Endodermal cell (in vitro differentiated cells): ENCODE data around the gene PRRG3. TPM values are rescaled to one million over a fixed set of nuclear protein-coding genes. Genes with fewer than 3 reads are reported as not detected.

Experiments used
- DNase-seq: peaks from one replicate; pipeline ENCODE4 v3.0.0-alpha.2; 2017
- H3K27ac ChIP-seq: 2 replicates; pipeline ENCODE4 v1.5.1; 2013; ENCODE audit warnings: mild to moderate bottlenecking, low read depth, low read length, moderate library complexity
- H3K27me3 ChIP-seq: 2 replicates; pipeline ENCODE4 v1.6.1; 2013; ENCODE audit warnings: mild to moderate bottlenecking, low read length, moderate library complexity; ENCODE audit not compliant: insufficient read depth, control insufficient read depth, poor library complexity, severe bottlenecking
- H3K36me3 ChIP-seq: 2 replicates; pipeline ENCODE4 v1.7.0; 2013; ENCODE audit warnings: mild to moderate bottlenecking, low read length, moderate library complexity; ENCODE audit not compliant: control insufficient read depth, insufficient read depth
- H3K4me1 ChIP-seq: one replicate; pipeline ENCODE4 v1.7.0; 2013; ENCODE audit warnings: low read length; ENCODE audit not compliant: control insufficient read depth, insufficient read depth
- H3K4me3 ChIP-seq: 2 replicates; pipeline ENCODE4 v1.5.1; 2013; ENCODE audit warnings: mild to moderate bottlenecking, low read length, moderate library complexity
- H3K9ac ChIP-seq: 2 replicates; pipeline ENCODE4 v1.6.1; 2013; ENCODE audit warnings: mild to moderate bottlenecking, low read length, moderate library complexity; ENCODE audit not compliant: poor library complexity, severe bottlenecking; ENCODE audit errors: extremely low read depth
- H3K9me3 ChIP-seq: 2 replicates; pipeline ENCODE4 v1.6.1; 2013; ENCODE audit warnings: mild to moderate bottlenecking, low read length, moderate library complexity; ENCODE audit not compliant: control insufficient read depth
- H3K27ac Mint-ChIP-seq: 2 replicates; pipeline ENCODE4 v1.8.0; 2020; ENCODE audit warnings: mixed read lengths
- H3K27me3 Mint-ChIP-seq: 2 replicates; pipeline ENCODE4 v1.8.0; 2021; ENCODE audit warnings: mild to moderate bottlenecking, mixed read lengths; ENCODE audit not compliant: insufficient read depth
- H3K36me3 Mint-ChIP-seq: 2 replicates; pipeline ENCODE4 v1.8.0; 2020; ENCODE audit warnings: low read depth, mixed read lengths
- H3K4me1 Mint-ChIP-seq: 2 replicates; pipeline ENCODE4 v1.8.0; 2020; ENCODE audit warnings: mixed read lengths
- H3K4me3 Mint-ChIP-seq: 2 replicates; pipeline ENCODE4 v1.8.0; 2020; ENCODE audit warnings: mild to moderate bottlenecking, moderate library complexity, mixed read lengths
- H3K9me3 Mint-ChIP-seq: 2 replicates; pipeline ENCODE4 v1.8.0; 2020; ENCODE audit warnings: mild to moderate bottlenecking, mixed read lengths
- WGBS, 2 experiments: methylation state at CpG; one replicate each; pipeline versions ENCODE4 v1.1.5 to v1.1.7; 2013; ENCODE audit warnings: missing lambda C conversion rate in 2 of 2, mixed read lengths in 1 of 2; ENCODE audit not compliant: insufficient coverage in 1 of 2, insufficient read length in 1 of 2; 5-methylcytosine and 5-hydroxymethylcytosine counted together
- total RNA-seq, 2 donors: library from RNA; stranded (reverse); fragmentation: NEBNext Ultra II Directional in 1 of 2; extraction: Animal tissue kit (Norgen Biotek cat#: 25700) in 1 of 2; gene quantifications; 2 replicates in 1 of 2; 3 replicates in 1 of 2; pipeline ENCODE4 v1.2.1, GENCODE V29; 2021
- TF ChIP-seq, protein P1 (sequence below): fragments of 200-600 bp; sonication (generic); conservative IDR thresholded peaks from 2 replicates; pipeline ENCODE4 v1.5.0; 2021; ENCODE audit warnings: antibody characterized with exemption, mild to moderate bottlenecking

The PRRG3 gene
- total RNA-seq, 2 donors from 2014 or later: 4.8 to 11.4 TPM

DNA sequence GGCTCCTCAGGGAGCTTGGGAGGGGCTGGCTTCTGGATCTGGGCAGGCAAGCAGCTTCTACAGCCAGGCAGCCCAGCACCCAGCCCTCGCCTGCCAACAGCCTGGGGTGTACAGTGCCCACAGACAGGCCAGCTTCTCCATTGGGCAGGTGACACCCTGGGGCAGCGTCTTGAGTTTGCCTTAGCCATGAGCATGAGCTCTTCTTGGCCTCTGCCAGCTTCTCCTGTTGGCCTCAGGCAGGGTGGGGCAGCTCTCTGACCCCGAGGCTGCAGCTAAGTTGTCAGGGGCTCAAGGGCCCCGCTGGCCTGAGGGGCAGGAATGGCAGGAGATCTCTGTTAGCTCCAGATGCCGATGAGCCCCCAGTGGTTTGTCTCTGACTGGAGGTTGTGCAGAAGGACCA is 31.5 kb downstream of the PRRG3 start:
- 89 to 100% methylated on average over 1 to 5 of the region's 5 CpGs for WGBS, 2 experiments
- H3K4me3 ChIP-seq: no peak overlapping the region

DNA sequence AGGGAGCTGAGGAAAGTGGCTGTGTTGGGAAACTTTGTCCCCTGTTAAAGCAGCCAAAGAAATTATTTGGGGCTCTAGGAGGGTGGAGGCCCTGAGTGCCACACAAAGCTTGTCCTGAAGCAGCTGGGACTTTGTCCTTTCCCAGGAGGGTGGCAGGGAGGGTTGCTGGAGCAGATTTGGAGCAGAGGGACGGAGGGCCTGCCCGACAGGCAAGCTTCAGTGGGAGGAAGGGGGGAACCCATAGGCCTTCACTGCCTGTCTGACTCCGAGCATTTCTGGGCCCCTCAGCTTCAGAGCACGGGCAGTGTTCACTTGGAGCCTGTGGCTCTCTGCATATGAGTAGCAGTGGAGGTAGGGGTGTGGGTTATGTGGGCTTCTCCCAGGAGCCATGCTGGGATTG is 32.1 kb downstream of the PRRG3 start:
- Histone ChIP-seq H3K27me3 (no peaks in the 10 kb centered on the region), H3K9ac (no peak overlapping the region), H3K4me3 (no peak overlapping the region), H3K27ac (no peak overlapping the region), H3K9me3 (no peaks in the 10 kb centered on the region), H3K36me3 (no peaks in the 10 kb centered on the region), H3K4me1 (no peaks in the 10 kb centered on the region)
- WGBS, 2 experiments: 92% methylated on average over 3 of the region's 4 CpGs; no CpG with 5 or more reads in 1 of the 2 experiments
- H3K36me3 Mint-ChIP-seq: no peaks in the 10 kb centered on the region
- peaks cover 2% of the 10 kb centered on the region for H3K4me1 Mint-ChIP-seq
- peaks cover 60% of the 10 kb centered on the region for H3K9me3 Mint-ChIP-seq
- no peaks in the 10 kb centered on the region for H3K27me3 Mint-ChIP-seq
- no peak overlapping the region for H3K27ac Mint-ChIP-seq
- TF ChIP-seq, protein P1, sequence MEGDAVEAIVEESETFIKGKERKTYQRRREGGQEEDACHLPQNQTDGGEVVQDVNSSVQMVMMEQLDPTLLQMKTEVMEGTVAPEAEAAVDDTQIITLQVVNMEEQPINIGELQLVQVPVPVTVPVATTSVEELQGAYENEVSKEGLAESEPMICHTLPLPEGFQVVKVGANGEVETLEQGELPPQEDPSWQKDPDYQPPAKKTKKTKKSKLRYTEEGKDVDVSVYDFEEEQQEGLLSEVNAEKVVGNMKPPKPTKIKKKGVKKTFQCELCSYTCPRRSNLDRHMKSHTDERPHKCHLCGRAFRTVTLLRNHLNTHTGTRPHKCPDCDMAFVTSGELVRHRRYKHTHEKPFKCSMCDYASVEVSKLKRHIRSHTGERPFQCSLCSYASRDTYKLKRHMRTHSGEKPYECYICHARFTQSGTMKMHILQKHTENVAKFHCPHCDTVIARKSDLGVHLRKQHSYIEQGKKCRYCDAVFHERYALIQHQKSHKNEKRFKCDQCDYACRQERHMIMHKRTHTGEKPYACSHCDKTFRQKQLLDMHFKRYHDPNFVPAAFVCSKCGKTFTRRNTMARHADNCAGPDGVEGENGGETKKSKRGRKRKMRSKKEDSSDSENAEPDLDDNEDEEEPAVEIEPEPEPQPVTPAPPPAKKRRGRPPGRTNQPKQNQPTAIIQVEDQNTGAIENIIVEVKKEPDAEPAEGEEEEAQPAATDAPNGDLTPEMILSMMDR: no peak
- H3K4me3 Mint-ChIP-seq: no peak overlapping the region
- DNase-seq: no peak

More for the DNA sequence above, 31.5 kb downstream of the PRRG3 start:
- Mint-ChIP-seq H3K36me3 (no peaks in the 10 kb centered on the region), H3K9me3 (peaks cover 60% of the 10 kb centered on the region), H3K4me3 (no peak overlapping the region), H3K4me1 (peaks cover 2% of the 10 kb centered on the region), H3K27me3 (no peaks in the 10 kb centered on the region), H3K27ac (no peak overlapping the region)
- TF ChIP-seq, protein P1: no peak
- no peaks in the 10 kb centered on the region for H3K27me3 ChIP-seq
- no peak overlapping the region for H3K27ac ChIP-seq
- H3K9ac ChIP-seq: no peak overlapping the region
- H3K4me1 ChIP-seq: no peaks in the 10 kb centered on the region
- DNase-seq: no peak
- H3K36me3 ChIP-seq: no peaks in the 10 kb centered on the region
- H3K9me3 ChIP-seq: no peaks in the 10 kb centered on the region

DNA sequence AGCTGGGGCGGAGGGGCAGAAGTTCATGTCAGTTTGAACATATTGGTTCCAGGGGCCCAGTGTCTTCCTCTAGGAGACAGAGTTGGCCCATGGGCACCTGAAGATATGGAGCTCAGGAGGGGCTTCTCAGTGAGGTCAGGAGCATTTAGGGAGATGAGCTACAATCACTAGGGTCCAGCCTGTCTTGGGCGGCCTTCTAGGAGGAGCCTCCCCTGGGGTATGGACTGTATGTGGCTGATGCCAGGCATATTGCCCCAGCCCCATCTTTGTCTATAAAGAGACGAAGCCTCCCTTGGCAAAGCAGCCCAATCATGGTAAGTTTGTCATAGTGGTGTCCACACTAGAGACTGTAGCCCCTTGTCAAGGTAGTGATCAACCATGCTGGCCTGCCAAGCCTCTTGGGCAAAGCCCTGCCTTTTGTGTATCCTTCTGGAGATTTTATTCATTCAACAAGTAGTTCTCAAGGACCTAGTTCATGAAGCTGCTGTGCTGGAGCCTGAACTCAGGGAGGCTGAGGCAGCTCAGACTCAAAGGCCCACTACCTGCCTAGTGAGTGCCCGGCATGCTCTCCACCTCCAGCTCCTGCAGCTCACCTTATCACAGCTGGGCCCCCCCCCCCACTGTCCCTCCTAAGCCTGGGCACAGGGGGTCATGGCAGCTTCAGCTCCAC is 33.9 kb downstream of the PRRG3 start:
- TF ChIP-seq, protein P1: no peak
- Histone ChIP-seq H3K27me3 (no peaks in the 10 kb centered on the region), H3K9ac (no peak overlapping the region), H3K36me3 (no peaks in the 10 kb centered on the region), H3K9me3 (no peaks in the 10 kb centered on the region), H3K4me1 (no peaks in the 10 kb centered on the region), H3K4me3 (no peak overlapping the region), H3K27ac (no peak overlapping the region)
- peaks cover 3% of the 10 kb centered on the region for H3K27me3 Mint-ChIP-seq
- H3K27ac Mint-ChIP-seq: no peak overlapping the region
- H3K36me3 Mint-ChIP-seq: no peaks in the 10 kb centered on the region
- no peak for DNase-seq
- H3K9me3 Mint-ChIP-seq: peaks cover 53% of the 10 kb centered on the region
- WGBS, 2 experiments: 86 to 100% methylated on average over 1 to 4 of the region's 4 CpGs
- H3K4me1 Mint-ChIP-seq: no peaks in the 10 kb centered on the region
- H3K4me3 Mint-ChIP-seq: no peak overlapping the region
